Measurements from ENCODE around the gene PRPH. TPM values are rescaled to one million over a fixed set of nuclear protein-coding genes. Genes with fewer than 3 reads are reported as not detected.
A peak's percentile ranks its signal among the peaks of the same experiment; 100 is the strongest.

Gene PRPH
- total RNA-seq, 4 donors from 2014 or later, result 4.7 to 5.6 TPM; not detected in 2

GRCh38 chr12:49322708-49323523, 28.0 kb downstream of the PRPH start, which contains the start of gene TROAP:
TSS of gene TROAP (plus strand) at chr12:49323255. CDS start at chr12:49323609, 354 bp downstream.
- TF ChIP-seq POLR2A (IDR thresholded peaks at IDR 0.05) (peak; percentile 17 to 58), CTCF (IDR thresholded peaks at IDR 0.05) (no peak)
- intact Hi-C loops (cut with DNase I; ENCODE audit: low total_unique reads), result no loop called here
- Histone ChIP-seq H3K9me3 (no peaks in the 10 kb centered on the region), H3K36me3 (no peaks in the 10 kb centered on the region), H3K27me3 (no peaks in the 10 kb centered on the region), H3K27ac (peak within 1 kb of the TSS; percentile 42 to 60), H3K4me3 (peak within 1 kb of the TSS; percentile 46 to 65), H3K4me1 (peaks cover 0 to 4% of the 10 kb centered on the region in 2 donors)
- peak; percentile 96 to 97 for DNase-seq

- no peak for DNase-seq
- intact Hi-C loops (cut with DNase I; ENCODE audit: low total_unique reads), result no loop called here
- H3K4me3 ChIP-seq, result peak overlapping the region; percentile 46 to 65
- H3K27me3 ChIP-seq, result no peaks in the 10 kb centered on the region
- H3K36me3 ChIP-seq, result no peaks in the 10 kb centered on the region
- TF ChIP-seq CTCF (IDR thresholded peaks at IDR 0.05) (no peak), POLR2A (IDR thresholded peaks at IDR 0.05) (no peak)
- peaks cover 0 to 4% of the 10 kb centered on the region in 2 donors for H3K4me1 ChIP-seq
- no peaks in the 10 kb centered on the region for H3K9me3 ChIP-seq
- H3K27ac ChIP-seq, result no peak overlapping the region
These were observed 28.7 kb downstream of the PRPH start for GRCh38 chr12:49323524-49324097.

- TF ChIP-seq POLR2A (IDR thresholded peaks at IDR 0.05) (no peak), CTCF (IDR thresholded peaks at IDR 0.05) (no peak)
- no peak for DNase-seq
These were observed 30.7 kb downstream of the PRPH start for GRCh38 chr12:49325606-49326005.

GRCh38 chr12:49327368-49327767, 32.4 kb downstream of the PRPH start:
- intact Hi-C loops (cut with DNase I; ENCODE audit: low total_unique reads), result no loop called here
- no peak overlapping the region for H3K27ac ChIP-seq
- TF ChIP-seq POLR2A (IDR thresholded peaks at IDR 0.05) (no peak), CTCF (IDR thresholded peaks at IDR 0.05) (no peak)

More at GRCh38 chr12:49325606-49326005, 30.7 kb downstream of the PRPH start:
- intact Hi-C loops (cut with DNase I; ENCODE audit: low total_unique reads), result no loop called here
- Histone ChIP-seq H3K4me1 (peaks cover 0 to 4% of the 10 kb centered on the region in 2 donors), H3K36me3 (no peaks in the 10 kb centered on the region), H3K27me3 (no peaks in the 10 kb centered on the region), H3K27ac (no peak overlapping the region), H3K4me3 (no peak overlapping the region), H3K9me3 (no peaks in the 10 kb centered on the region)

GRCh38 chr12:49327887-49328286, 32.9 kb downstream of the PRPH start:
- H3K36me3 ChIP-seq, result no peaks in the 10 kb centered on the region
- intact Hi-C loops (cut with DNase I; ENCODE audit: low total_unique reads), result no loop called here
- no peak overlapping the region for H3K27ac ChIP-seq
- no peak overlapping the region for H3K4me3 ChIP-seq
- H3K27me3 ChIP-seq, result no peaks in the 10 kb centered on the region
- H3K9me3 ChIP-seq, result no peaks in the 10 kb centered on the region
- no peak for DNase-seq
- peaks cover 0 to 4% of the 10 kb centered on the region in 2 donors for H3K4me1 ChIP-seq
- TF ChIP-seq CTCF (IDR thresholded peaks at IDR 0.05), result no peak
- TF ChIP-seq POLR2A (IDR thresholded peaks at IDR 0.05), result no peak

More at GRCh38 chr12:49327368-49327767, 32.4 kb downstream of the PRPH start:
- DNase-seq, result no peak
- H3K4me3 ChIP-seq, result no peak overlapping the region
- H3K36me3 ChIP-seq, result no peaks in the 10 kb centered on the region
- H3K9me3 ChIP-seq, result no peaks in the 10 kb centered on the region
- H3K4me1 ChIP-seq, result peaks cover 0 to 4% of the 10 kb centered on the region in 2 donors
- no peaks in the 10 kb centered on the region for H3K27me3 ChIP-seq
